Subcutaneous adipose tissue (tissue), 4 donors: Measurements from ENCODE around the gene BCL6B. TPM values are rescaled to one million over a fixed set of nuclear protein-coding genes. Genes with fewer than 3 reads are reported as not detected.

Source experiments
- CTCF ChIP-seq: fragments of 450-650 bp; IDR thresholded peaks from one replicate; pipeline ENCODE4 v1.5.1; 2016; ENCODE audit warnings: low read depth, mild to moderate bottlenecking, control low read depth, antibody characterized with exemption, moderate library complexity
- total RNA-seq, 4 donors: library from RNA; depleted of rRNA; stranded (reverse); fragments of >200 nt; gene quantifications; one replicate each; pipeline ENCODE4 v1.1.0, GENCODE V29; 2016

Gene BCL6B
- total RNA-seq, 4 donors from 2014 or later, result 1.5 to 12.1 (median 4.1) TPM

- TF ChIP-seq CTCF, result no peak
Measured at GRCh38 chr17:6995500-6996255, 27.2 kb upstream of the BCL6B start, which contains the start of gene ALOX12. Gene ALOX12 (plus strand): TSS chr17:6996049. CDS start chr17:6996118, 69 bp downstream.

- no peak for TF ChIP-seq CTCF
Measured at GRCh38 chr17:6996256-6997011, 26.4 kb upstream of the BCL6B start.

- TF ChIP-seq CTCF, result no peak
Measured at GRCh38 chr17:6997171-6997570, 25.7 kb upstream of the BCL6B start.

GRCh38 chr17:6998855-6999508 lies 23.9 kb upstream of the BCL6B start:
- no peak for TF ChIP-seq CTCF

GRCh38 chr17:7001318-7001961 lies 21.4 kb upstream of the BCL6B start:
- TF ChIP-seq CTCF, result no peak

- TF ChIP-seq CTCF, result no peak
Measured at GRCh38 chr17:7002288-7003047, 20.4 kb upstream of the BCL6B start.
